Brain microvascular endothelial cell (primary cell): Measurements from ENCODE around the gene KCNQ1.

Source experiments
- DNase-seq: peaks from one replicate; pipeline ENCODE4 v3.0.0-alpha.2; 2020
- H3K27ac ChIP-seq: fragments of 250-450 bp; sonication (Bioruptor Pico); 2 replicates; pipeline ENCODE4 v1.5.1; 2020; ENCODE audit warnings: mild to moderate bottlenecking, moderate library complexity
- H3K27me3 ChIP-seq: fragments of 250-450 bp; sonication (Bioruptor Pico); replicated peaks from 2 replicates; pipeline ENCODE4 v1.5.1; 2020; ENCODE audit warnings: mild to moderate bottlenecking
- H3K36me3 ChIP-seq: fragments of 250-450 bp; sonication (Bioruptor Pico); replicated peaks from 2 replicates; pipeline ENCODE4 v1.5.1; 2020; ENCODE audit warnings: mild to moderate bottlenecking
- H3K4me3 ChIP-seq: 2 replicates; pipeline ENCODE4 v1.5.1; 2011; ENCODE audit warnings: low read depth, mild to moderate bottlenecking, control low read depth, low read length, moderate library complexity
- CTCF ChIP-seq: IDR thresholded peaks from 2 replicates; pipeline ENCODE4 v1.5.1; 2011; ENCODE audit warnings: low read depth, mild to moderate bottlenecking, moderate library complexity, low read length, control low read depth, inconsistent platforms; ENCODE audit errors: missing control alignments
- in situ Hi-C: cut with HindIII; loops from 2 replicates; pipeline ENCODE4 v1.10.0; 2017; ENCODE audit warnings: low sequenced_read_pairs, low pct_ligation_motif_present

KCNQ1 gene

GRCh38 chr11:2803186-2804091, 358.6 kb downstream of the KCNQ1 start:
- Histone ChIP-seq H3K27ac (no peak overlapping the region), H3K27me3 (peaks cover 22% of the 10 kb centered on the region), H3K36me3 (no peaks in the 10 kb centered on the region), H3K4me3 (no peak overlapping the region)
- no peak for TF ChIP-seq CTCF
- no peak for DNase-seq
- in situ Hi-C loops: no loop called here

GRCh38 chr11:2804189-2804588, 359.4 kb downstream of the KCNQ1 start:
- Histone ChIP-seq H3K36me3 (no peaks in the 10 kb centered on the region), H3K27ac (no peak overlapping the region), H3K4me3 (no peak overlapping the region), H3K27me3 (peaks cover 22% of the 10 kb centered on the region)
- in situ Hi-C loops: no loop called here
- DNase-seq: no peak
- TF ChIP-seq CTCF: no peak

GRCh38 chr11:2804701-2805387, 360.0 kb downstream of the KCNQ1 start:
- no peak overlapping the region for H3K27ac ChIP-seq
- H3K36me3 ChIP-seq: no peaks in the 10 kb centered on the region
- DNase-seq: no peak
- in situ Hi-C loops: no loop called here
- TF ChIP-seq CTCF: no peak
- peaks cover 23% of the 10 kb centered on the region for H3K27me3 ChIP-seq
- no peak overlapping the region for H3K4me3 ChIP-seq

- no peak overlapping the region for H3K27ac ChIP-seq
- no peak for TF ChIP-seq CTCF
- in situ Hi-C loops: no loop called here
- DNase-seq: no peak
- no peak overlapping the region for H3K4me3 ChIP-seq
- H3K27me3 ChIP-seq: peaks cover 23% of the 10 kb centered on the region
- no peaks in the 10 kb centered on the region for H3K36me3 ChIP-seq
Measured at GRCh38 chr11:2805388-2806056, 360.7 kb downstream of the KCNQ1 start.

- Histone ChIP-seq H3K4me3 (no peak overlapping the region), H3K27ac (no peak overlapping the region), H3K27me3 (peaks cover 23% of the 10 kb centered on the region), H3K36me3 (no peaks in the 10 kb centered on the region)
- in situ Hi-C loops: no loop called here
- DNase-seq: no peak
- TF ChIP-seq CTCF: no peak
Measured at GRCh38 chr11:2806351-2807024, 361.7 kb downstream of the KCNQ1 start.
